GDM1 (cell line): Measurements from ENCODE around the gene FETUB.

ENCODE experiments used
- DNase-seq: peaks from one replicate; lab custom pipeline; 2025; lab: John Stamatoyannopoulos, UW

FETUB gene

GRCh38 chr3:186636536-186636935 is 3.7 kb upstream of the FETUB start:
- no peak for DNase-seq

- DNase-seq, result no peak
Measured at GRCh38 chr3:186637686-186638085, 2.5 kb upstream of the FETUB start.

- DNase-seq, result no peak
Measured at GRCh38 chr3:186638259-186638658, 1.9 kb upstream of the FETUB start.

GRCh38 chr3:186640473-186640818 is 247 bp downstream of the FETUB start:
- DNase-seq, result no peak

- DNase-seq, result no peak
Measured at GRCh38 chr3:186640929-186641328, 730 bp downstream of the FETUB start.

GRCh38 chr3:186642014-186642413 is 1.8 kb downstream of the FETUB start:
- DNase-seq, result no peak

- DNase-seq, result no peak
Measured at GRCh38 chr3:186643493-186643892, 3.3 kb downstream of the FETUB start.

GRCh38 chr3:186644683-186645082 is 4.5 kb downstream of the FETUB start:
- DNase-seq, result no peak

GRCh38 chr3:186646106-186646505 is 5.9 kb downstream of the FETUB start:
- DNase-seq, result no peak

- no peak for DNase-seq
Measured at GRCh38 chr3:186646841-186647240, 6.6 kb downstream of the FETUB start.

GRCh38 chr3:186648851-186649250 is 8.7 kb downstream of the FETUB start:
- DNase-seq, result no peak

GRCh38 chr3:186651678-186652215 is 11.5 kb downstream of the FETUB start:
- DNase-seq, result no peak

GRCh38 chr3:186653080-186653707 is 13.0 kb downstream of the FETUB start:
- no peak for DNase-seq

GRCh38 chr3:186653984-186654383 is 13.8 kb downstream of the FETUB start:
- DNase-seq, result no peak

- no peak for DNase-seq
Measured at GRCh38 chr3:186663361-186664118, 23.3 kb downstream of the FETUB start.

GRCh38 chr3:186664119-186664495 is 23.9 kb downstream of the FETUB start:
- DNase-seq, result no peak

GRCh38 chr3:186664506-186664905 is 24.3 kb downstream of the FETUB start:
- no peak for DNase-seq

GRCh38 chr3:186665625-186666188 is 25.5 kb downstream of the FETUB start, which contains the start of gene HRG:
Gene HRG, plus strand, starts transcription at chr3:186666014. Its CDS starts 18 bp downstream, at chr3:186666032.
- no peak for DNase-seq

GRCh38 chr3:186668426-186668825 is 28.2 kb downstream of the FETUB start:
- DNase-seq, result no peak

- no peak for DNase-seq
Measured at GRCh38 chr3:186669378-186670084, 29.3 kb downstream of the FETUB start.

GRCh38 chr3:186670155-186670554 is 30.0 kb downstream of the FETUB start:
- no peak for DNase-seq

GRCh38 chr3:186671051-186671450 is 30.9 kb downstream of the FETUB start:
- no peak for DNase-seq

- no peak for DNase-seq
Measured at GRCh38 chr3:186678604-186679003, 38.4 kb downstream of the FETUB start.
